Amniotic stem cell (primary cell): ENCODE data around the gene IRGQ.
"Not testable (repeated sequence)": the region's sequence is repeated elsewhere in the genome, so short reads cannot be mapped to it uniquely, and the experiment has no call there.

ENCODE experiments used
- DNase-seq: peaks from one replicate; lab custom pipeline; 2025; lab: John Stamatoyannopoulos, UW

Gene IRGQ

DNA sequence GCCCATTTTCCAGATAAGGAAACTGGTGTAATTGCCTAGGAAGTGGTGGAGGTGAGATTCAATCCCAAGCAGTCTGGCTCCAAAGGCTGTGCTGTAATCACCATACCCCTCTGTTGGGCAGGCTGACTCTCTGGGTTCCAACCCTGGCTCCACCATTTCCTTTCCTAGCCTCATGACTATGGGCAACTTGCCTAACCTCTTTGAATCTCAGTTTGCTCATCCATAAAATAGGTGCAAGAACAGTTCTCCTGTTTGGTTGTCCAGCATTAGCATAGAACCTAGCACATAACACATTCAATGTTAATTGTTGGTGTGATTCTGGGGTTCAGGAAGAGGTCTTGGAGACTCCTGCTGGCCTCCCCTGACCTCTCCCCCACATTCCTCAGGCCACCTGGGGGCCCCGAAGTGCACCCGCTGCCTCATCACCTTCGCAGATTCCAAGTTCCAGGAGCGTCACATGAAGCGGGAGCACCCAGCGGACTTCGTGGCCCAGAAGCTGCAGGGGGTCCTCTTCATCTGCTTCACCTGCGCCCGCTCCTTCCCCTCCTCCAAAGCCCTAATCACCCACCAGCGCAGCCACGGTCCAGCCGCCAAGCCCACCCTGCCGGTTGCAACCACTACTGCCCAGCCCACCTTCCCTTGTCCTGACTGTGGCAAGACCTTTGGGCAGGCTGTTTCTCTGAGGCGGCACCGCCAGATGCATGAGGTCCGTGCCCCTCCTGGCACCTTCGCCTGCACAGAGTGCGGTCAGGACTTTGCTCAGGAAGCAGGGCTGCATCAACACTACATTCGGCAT, 2.7 kb upstream of the IRGQ start:
- DNase-seq, result no peak

DNA sequence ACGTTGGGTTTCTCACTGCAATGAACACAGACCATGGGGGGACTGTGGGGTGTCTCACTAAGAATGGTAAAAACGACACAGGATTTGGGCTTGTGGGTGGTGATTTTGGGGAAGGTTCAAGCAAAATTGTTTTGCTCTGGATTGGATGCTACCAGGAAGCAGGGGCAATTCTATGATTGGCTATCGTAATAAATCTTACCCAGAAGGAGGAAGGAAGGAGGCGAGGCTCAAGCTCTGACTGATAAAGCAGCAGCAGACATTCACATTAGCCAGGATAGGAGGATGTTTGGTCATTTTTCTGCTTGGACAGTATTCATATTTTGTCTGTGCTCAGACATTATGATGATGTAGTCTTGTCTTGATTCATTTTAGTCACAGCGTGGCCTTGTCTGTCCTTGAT, 1.9 kb upstream of the IRGQ start:
- DNase-seq, result no peak

DNA sequence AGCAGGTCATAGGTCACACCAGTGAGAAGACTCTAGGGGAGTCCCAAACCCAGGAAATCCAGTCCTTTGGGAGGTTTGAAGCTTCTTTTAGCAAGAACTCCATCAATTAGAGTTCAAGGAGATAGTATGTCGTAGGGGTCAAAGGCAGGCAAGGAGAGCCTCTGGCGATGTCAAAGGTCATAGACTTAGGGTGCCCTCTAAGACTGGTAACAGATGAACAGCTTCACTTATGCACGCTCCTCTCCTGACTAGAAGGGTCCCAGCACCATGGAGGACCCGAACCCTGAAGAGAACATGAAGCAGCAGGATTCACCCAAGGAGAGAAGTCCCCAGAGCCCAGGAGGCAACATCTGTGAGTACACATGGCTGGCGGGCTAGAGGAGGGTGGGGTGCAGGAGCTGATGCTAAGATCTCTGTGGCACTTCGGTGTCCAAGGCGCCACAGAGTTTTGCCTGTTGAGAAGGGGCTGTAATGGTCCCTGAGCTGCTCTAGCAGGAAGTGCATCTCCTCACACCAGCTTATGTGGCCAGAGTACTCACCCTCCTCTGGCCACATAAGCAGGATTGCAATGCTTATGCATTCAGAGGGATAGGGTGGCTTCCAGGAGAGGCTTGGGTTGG, 1.0 kb upstream of the IRGQ start:
- DNase-seq, result no peak

DNA sequence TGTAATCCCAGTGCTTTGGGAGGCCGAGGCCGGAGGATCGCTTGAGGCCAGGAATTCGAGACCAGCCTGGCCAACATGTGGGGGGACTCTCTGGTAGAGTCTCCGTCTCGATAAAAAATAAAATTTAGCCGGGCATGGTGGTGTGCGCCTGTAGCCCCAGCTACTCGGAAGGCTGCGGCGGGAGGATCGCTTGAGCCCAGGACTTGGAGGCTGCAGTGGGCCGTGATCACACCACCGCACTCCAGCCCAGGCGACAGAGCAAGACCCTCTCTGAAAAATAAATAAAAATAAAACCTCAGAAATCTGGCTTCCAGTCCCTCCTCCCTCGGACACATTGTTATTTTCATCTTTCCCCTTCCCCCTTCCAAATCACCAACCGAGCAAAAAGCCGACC, 332 bp downstream of the IRGQ start:
- no peak for DNase-seq

DNA sequence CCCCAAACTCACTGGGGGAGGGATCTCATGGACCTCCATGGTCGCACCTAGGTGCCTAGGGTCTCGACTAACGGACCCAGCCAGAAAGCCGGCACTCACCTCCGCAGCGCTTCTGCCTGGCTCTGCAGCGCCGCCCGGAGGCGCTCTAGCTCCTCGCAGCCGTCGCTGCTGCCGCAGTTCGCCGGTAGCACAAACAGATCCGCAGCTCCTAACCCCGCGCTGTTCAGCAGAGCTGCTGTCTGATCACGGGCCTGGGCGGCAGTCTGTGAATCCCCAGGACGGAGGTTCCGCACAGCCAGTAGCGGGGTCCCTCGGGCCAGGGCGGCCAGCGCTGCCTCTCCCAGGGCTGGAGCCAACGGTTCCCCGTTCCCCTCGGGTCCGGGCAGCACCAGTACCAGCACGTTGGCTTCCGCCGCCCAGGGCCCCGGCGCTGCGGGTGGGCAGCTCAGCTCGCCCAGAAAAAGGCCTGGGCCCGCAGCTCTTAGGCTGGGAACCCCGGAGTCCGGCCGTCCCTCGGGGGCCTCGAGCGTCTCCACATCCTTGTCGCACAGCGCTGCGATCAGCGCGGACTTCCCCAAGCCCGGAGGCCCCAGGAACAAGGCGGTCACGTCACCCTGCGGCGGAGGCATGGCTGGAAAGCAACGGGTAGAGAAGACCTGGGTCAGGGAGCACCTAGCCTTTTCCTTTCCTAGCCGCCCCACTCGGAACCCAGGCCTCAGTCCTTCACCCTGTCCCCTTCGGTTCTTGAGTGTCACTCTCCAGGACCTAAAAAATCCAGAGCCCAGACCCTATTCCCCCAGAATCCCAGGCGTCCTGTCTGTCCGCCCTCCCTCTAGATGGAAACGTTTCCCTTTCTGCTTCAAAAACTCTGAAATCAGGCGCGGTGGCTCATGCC, 977 bp downstream of the IRGQ start:
- peak; percentile 32 for DNase-seq

DNA sequence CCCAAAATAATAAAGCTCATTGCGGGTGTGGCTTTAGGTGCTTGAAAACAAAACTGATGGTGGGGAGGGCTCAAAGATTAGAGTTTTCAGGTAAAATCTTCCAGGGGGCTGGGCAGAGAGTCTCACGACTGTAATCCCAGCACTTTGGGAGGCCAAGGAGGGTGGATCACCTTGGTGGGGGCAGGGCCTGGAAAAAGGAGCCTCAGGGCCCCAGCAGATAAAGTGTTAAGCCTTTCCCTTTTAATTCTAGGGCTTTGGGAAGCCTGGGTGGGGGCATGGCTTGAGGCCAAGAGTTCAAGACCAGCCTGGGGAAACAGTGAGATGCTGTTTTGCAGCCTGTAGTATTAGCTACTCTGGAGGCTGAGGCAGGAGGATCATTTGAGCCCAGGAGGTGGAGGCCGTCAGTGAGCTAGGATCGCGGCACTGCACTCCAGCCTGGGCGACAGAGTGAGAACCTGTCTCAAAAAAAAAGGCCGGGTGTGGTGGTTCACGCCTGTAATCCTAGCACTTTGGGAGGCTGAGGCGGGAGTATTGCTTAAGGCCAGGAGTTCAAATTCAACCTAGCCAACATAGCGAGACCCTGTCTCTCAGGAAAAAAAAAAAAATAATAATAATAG, 1.7 kb downstream of the IRGQ start:
- no peak for DNase-seq

DNA sequence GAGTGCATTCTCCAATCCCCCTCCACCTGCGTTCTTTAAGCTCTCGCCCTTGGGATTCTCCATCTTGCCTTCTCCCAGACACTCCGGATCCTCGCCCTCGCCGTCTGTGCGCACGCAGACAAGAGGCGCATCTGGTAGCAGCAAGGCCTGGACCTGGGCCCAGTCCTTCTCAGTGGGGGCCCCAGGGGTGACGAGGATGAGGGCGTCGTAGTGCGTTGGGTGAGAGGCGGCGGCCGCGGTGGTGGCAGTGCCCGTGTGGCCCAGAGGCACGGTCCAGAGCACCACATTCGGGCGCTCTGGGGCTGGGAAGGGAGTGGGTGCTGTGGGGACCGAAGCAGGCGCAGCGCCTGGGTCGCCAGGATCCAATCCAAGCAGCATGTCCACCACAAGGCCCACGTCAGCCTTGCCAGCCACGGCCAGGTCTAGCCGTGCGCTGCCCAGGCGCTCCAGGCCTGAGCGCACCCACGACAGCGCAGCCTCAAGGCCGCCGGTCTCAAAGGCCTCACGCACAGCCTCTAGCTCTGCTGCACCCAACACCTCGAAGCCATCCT, 3.1 kb downstream of the IRGQ start:
- DNase-seq, result no peak

DNA sequence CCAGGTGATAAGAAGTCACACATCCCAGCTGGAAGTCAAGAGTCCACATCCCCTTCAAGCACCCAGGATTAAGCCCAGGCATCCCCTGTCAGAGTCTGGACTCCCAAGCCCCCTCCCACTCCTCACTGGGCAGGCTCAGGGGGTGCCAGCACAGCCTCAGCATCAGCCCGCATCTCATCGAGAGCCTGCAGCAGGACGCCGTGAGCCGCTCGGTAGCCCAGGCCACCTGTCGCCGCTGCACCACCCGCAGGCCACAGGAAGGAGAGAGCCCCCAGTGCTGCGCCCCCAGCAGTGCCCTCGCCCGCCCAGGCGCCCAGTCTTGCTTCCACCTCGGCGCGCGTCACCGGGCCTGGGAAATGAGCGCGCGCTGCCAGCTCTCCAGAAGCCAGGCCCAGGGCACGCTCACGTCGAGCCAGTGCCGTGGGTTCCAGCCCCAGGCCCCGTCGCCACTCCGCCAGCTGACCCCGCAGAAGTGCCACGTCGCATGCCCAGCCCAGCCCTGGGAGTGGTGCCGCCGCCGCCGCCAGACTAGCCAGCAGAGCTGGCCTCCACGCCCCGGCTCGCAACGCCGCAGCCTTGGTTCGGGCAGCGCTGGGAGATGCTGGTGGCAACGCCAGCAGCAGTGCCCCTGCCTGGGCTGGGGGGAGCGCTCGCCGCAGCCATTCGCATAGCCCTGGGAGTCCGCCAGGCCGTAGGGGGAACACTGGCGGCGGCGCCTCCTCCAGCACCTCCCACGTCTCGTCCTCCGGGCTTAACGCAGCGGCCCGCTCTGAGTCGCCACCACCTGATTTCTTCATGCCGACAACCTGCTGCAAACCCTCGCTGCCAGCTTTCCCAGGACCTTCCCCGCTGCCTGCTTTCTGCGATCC, 3.8 kb downstream of the IRGQ start:
- no peak for DNase-seq

DNA sequence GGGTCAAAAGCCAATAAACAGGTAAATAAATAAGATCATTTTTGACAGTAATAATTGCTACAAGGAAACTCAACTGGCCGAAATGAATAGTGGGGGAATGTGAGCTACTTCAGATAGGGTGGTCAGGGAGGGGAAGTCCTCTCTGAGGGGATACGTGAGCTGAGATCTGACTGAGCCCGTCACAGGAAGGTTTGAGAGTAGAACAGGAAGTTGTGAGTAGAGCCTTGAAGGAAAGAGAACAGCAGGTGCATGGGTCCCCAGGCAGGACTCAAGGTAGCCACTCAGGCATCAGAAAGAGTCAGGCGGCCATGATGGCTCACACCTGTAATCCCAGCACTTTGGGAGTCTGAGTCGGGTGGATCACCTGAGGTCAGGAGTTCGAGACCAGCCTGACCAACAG, 6.3 kb downstream of the IRGQ start:
- no peak for DNase-seq

DNA sequence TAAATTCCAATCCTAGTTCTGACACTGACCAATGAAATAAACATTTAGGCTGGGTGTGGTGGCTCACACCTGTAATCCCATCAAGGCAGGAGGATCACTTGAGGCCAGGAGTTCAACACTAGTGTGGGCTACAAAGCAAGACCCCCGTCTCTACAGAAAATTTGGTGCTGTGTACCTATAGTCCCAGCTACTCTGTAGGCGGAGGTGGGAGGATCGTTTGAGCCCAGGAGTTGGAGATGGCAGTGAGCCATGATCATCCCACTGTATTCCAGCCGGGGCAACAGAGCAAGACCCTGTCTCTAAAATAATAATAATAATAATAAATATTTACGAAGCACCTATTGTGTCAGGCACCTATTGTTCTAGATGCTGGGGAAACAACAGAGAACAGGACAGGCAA, 6.7 kb downstream of the IRGQ start:
- DNase-seq, result no peak

DNA sequence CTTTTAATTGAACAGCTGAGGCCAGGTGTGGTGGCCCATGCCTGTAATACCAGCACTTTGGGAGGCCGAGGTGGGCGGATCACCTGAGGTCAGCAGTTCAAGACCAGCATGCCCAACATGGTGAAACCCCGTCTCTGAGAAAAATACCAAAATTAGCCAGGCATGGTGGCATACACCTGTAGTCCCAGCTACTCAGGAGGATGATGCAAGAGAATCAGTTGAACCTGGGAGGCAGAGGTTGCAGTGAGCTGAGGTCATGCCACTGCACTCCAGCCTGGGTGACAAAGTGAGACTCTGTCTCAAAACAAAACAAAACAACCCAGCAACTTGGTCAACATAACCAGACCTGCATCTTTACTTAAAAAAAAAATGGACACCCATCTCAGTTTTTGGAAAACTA, 8.9 kb downstream of the IRGQ start:
- DNase-seq, result not testable (repeated sequence)

DNA sequence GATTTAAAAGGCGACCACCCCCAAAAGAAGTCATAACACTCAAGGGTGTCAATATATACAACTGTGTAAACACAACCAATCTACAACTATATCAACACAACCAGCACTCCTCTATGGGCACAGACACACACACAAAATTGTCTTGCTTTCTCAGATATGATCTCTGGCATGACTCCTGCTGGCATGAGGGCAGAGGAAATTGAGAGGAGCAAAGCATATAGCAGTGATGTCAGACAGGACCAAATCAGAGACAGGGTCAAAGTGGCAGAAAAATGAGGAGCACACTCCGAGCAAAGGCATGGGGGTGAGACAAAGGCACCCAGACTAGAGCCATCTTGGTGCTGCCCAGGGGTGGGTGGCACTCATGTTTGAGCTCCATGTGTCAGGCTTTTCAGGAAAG, 9.6 kb downstream of the IRGQ start:
- no peak for DNase-seq

DNA sequence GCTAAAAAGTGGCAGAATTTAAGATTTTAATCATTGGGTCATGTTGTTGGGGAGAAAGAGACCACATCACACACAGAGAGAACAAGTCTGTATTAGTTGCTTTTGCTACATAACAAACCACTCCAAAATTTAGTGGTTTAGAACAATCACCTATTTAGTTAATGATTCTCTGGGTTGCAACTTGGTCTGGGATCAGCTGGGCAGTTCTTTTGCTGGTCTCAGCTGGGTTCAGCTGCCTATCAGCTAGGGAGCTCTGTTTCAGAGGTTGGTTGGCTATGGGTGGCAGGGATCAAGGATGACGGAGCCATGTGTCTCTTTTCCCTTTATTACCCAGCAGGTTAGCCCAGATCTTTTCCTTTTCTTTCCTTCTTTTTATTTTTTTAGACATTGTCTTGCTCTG, 11.4 kb downstream of the IRGQ start:
- DNase-seq, result no peak

DNA sequence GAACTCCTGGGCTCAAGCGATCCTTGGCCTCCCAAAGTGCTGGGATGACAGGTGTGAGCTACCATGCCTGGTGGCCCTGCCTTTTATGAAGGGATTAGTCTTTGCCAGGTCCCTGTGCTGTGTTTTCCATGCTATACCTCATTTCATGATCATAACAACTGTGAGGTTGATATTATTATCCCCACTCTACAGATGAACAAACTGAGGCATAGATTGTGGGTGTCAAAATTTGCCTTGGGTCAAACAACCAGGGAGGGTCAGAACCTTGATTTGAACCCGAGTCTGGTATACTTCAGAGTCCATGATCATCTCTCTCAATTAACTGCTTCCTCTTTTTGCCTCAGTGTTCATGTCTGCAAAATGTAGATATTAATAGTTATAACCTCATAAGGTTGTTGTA, 13.4 kb downstream of the IRGQ start:
- DNase-seq, result no peak

DNA sequence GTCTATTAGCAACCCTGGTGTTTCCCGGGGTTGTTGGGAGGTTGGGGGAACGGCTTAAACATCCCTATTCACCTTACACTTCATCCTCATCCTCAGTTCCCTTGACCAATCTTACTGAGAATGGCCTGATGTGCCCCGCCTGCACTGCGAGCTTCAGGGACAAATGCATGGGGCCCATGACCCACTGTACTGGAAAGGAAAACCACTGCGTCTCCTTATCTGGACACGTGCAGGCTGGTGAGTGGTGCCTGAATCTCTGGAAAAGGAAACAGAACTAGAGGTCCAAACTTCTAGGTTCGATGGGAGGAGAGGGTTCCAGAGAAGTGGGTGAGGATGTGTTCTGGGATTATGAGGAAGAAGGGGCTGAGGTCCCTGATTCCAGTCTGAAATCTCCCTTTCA, 14.5 kb downstream of the IRGQ start:
- no peak for DNase-seq

DNA sequence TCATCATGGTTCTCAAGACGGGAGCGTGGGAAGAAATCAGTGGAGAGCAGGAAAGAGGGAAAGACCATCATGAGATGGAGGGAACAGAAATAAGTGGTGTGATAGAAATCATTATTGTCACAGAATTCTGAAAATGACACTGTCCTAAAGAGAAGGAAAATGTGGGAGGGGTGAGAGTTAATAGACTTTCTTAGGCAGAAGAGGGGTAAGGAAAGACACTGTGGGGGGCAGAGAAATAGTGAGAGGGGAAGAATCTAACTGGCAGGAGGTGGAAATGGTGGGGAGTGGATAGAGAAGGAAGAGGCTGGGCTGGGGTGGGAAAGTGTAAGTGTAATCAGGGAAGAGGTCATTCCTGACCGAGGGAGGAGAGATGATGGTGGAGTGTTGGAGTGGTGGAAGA, 17.1 kb downstream of the IRGQ start:
- no peak for DNase-seq

DNA sequence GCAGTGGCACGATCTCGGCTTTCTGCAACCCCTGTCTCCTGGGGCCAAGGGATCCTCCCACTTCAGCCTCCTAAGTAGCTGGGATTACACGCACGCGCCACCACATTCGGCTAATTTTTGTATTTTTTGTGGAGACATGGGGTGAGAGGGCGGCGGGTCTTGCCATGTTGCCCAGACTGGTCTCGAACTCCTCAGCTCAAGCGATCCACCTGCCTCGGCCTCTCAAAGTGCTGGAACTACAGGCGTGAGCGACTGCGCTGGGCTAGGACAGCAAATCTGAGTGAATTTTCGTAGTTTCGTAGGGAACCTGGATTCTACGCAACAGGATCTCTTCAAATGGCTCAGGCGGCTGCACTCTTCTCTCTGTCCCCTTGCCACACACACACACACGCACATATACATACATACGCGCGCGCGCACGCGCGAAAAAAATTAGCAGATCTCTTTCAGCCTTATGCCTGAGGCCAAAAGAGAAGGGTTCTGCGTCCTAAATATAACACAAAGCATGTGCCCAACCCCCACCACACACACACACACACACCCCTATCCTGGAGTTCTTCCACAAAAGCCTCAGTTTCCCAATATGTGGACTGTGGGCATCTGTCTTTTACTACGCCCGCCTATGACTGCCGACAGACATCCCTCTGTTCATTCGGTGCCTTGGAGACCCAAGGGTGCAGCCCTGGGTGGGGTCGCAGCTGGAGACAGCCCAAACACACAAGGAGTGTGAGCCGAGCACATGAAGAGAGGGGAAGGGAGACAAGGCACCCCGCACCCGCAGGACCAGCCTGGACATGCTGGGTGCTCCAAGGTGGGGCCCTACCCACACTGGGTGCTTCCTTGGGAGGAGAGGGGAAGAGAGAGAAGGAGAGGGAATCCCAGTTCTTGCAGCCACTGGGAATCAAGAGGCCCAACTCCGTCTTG, 19.7 kb downstream of the IRGQ start:
- no peak for DNase-seq

DNA sequence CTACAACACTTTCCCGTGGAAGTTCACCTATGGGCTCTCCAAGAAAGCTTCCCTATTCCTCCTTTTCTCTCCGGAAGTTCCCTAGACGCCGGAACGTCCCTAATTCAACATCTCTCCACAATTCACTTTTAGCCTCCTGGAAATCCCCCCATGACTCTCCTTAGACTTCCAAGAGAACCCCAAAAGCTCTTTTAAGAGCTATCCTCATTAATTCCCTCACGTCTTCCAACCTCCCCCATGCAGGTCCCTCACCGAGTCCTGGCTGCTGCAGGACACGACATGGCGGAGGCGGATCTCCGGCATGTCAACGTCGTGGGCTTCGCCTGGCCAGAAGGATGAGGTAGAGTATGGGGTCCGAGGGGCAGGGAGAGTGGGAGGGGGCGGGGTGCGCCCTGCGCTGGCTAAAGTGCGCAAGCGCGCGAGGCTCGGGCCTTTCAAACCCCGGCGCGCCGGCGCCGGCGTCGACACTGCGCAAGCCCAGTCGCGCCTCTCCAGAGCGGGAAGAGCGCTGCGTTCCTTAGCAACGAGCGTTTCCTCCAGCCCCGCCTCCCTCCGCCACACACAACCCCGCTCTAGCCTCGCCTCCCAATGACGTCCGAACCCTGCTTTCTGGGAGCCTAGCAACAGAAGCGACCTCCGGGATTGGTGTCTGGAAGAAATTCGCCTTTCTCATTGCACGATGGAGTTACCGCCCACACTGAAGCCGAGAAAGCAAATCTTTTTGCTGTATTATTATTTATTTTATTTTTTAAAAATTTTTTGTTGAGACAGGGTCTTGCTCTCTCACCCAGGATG, 20.6 kb downstream of the IRGQ start, which contains the start of the genes PINLYP and XRCC1:
PINLYP (plus strand) TSS at position 646 of the 795 bp plus-strand sequence. CDS start 1,391 bp downstream, outside the sequence.
XRCC1 (minus strand) TSS at position 372 of the 795 bp plus-strand sequence; CDS start at position 303, 69 bp downstream.
- DNase-seq, result peak; percentile 98
